HPDE6-E6E7 (cell line): ENCODE data around the gene CEP104.

Experiments
- DNase-seq: peaks from one replicate; pipeline ENCODE4 v3.0.0; 2011; ENCODE audit warnings: missing footprints; ENCODE audit errors: extremely low spot score

CEP104 gene

DNA sequence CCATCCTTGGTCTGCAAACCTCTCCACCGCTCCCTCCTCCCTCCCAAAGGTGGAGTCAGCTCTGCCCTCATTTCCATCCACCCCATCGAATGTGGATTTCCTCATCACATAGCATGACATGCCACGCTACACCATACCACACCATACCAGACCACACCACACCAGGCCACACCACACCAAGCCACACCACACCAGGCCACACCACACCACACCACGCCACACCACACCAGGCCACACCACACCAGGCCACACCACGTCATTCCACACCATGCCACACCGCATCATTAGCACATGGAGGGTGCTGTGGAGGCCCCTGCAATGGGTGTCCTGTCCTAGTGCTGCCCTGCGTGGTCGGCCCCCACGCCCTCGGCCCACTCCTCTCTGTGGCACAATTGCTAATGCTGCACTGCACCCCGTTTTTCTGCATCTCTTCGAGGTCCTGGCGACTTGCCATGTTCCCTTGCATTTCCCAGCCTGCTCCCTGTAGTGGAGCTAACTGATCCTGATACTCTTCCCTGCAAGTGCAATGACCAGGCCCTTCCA, 11.5 kb upstream of the CEP104 start:
- no peak for DNase-seq

DNA sequence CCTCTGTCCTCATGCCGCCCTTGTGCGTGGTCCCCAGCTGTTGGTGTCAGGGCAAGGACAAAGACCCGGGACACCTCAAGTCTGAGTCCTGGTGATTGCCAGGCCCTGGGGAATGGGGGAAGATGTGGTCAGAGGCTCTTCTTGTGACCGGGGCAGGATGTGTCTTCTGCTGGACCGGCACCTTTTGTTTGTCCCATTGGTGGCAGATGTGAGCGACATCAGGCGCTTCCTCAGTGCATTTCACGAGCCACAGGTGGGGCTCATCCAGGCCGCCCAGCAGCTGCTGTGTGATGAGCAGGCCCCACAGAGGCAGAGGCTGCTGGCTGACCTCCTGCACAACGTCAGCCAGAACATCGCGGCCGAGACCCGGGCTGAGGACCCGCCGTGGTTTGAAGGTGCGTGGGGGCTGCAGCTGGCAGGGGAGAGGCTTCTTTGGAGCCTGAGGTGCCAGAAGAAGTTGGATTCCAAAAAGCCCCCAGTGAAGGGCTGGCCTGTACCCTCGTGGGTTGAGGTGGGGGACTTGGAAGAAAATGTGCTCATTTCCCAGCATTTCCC, 8.7 kb upstream of the CEP104 start:
- no peak for DNase-seq

DNA sequence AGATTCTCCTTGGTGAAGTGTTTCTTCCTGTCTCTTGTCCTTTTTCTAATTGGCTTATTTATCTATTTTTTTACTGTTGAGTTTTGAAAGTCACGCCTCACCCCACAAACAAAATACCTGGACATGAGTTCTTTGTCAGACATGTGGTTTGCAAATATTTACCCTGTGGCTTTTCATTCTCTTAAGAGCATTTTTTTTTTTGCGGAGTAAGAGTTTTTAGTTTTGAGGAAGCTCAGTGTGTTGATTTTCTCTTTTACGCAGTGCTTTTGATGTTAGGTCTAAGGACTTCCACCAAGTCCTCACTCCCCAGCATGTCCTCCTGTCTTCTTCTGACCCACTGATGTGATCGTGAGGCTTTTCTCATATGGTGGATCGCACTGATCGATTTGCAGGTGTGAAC, 7.9 kb upstream of the CEP104 start:
- DNase-seq = no peak

DNA sequence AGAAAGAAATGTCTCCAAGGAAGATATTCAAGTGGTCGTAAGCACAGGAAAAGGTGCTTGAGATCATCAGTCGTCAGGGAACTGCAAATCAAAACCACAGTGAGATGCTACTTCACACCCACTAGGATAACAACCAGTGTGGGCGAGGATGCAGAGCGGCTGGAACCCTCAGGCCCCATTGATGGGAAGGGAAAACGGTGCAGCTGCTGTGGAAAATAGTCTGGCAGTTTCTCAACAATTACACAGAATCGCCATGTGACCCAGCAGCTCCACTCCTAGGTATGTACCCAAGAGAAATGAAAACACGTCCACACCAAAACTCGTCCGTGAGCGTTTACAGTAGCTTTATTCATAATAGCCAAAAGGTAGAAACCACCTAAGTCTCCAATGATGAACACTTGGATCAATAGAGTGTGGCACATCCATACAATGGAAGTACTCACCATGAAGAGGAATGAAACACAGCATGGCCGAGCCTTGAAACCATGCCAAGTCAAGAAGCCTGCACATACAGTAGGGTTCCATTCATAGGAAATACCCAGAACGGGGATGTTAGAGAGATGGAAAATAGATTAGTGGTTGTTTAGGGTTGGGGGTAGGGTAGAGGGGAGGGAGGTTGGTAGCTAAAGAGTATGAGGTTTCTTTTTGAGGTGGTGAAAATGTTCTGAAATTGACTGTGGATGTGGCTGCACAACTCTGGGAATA, 6.4 kb upstream of the CEP104 start:
- DNase-seq = no peak

DNA sequence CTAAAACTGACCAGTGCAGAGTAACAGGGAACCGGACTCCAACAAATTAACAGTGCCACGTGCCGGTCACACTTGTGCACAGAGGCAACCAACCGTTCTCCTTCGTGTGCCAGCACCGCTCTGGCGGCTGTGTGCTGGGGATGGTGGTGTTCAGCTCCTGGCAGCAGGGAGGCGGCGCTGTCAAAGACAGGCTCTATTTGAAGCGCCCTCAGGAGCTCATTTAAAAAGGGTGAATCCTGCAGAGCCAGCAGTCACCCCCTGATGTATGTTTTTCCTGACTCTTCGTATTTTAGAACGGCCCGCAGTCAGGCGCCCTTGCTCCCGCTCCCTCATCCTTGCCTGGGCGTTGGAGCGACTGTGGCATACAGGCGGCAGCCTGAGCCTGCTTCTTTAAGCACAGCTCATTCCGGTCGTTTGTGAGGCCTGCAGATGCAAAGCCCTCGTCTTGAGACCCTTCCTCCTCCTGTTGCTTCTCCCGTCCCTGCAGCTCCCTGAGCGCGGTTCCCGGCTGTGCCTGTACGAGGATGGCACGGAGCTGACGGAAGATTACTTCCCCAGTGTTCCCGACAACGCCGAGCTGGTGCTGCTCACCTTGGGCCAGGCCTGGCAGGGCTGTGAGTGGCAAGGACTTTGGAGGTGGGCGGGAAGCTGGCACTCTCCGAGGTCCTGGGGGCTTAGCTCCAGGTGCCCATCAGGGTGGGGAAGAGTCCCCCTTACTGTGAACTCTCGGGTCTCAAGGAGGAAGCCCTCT, 1.4 kb upstream of the CEP104 start:
- peak; percentile 39 for DNase-seq

DNA sequence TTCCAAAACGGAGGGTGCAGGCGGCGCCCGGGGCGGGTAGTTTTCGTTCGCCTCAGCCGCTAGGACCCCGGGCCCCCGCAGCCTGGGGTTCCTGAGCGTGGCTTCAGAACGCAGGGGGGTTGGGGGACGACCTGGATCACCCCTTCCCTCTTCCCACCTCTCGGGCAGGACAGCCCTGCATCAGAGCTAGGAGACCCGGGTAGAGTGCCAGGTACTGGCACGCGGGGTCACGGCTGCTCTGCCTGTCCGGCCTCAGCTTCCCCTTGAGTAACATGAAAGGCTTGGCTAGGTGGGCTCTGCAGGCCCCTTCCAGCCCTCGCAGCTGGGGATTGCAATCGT, 749 bp upstream of the CEP104 start:
- no peak for DNase-seq

DNA sequence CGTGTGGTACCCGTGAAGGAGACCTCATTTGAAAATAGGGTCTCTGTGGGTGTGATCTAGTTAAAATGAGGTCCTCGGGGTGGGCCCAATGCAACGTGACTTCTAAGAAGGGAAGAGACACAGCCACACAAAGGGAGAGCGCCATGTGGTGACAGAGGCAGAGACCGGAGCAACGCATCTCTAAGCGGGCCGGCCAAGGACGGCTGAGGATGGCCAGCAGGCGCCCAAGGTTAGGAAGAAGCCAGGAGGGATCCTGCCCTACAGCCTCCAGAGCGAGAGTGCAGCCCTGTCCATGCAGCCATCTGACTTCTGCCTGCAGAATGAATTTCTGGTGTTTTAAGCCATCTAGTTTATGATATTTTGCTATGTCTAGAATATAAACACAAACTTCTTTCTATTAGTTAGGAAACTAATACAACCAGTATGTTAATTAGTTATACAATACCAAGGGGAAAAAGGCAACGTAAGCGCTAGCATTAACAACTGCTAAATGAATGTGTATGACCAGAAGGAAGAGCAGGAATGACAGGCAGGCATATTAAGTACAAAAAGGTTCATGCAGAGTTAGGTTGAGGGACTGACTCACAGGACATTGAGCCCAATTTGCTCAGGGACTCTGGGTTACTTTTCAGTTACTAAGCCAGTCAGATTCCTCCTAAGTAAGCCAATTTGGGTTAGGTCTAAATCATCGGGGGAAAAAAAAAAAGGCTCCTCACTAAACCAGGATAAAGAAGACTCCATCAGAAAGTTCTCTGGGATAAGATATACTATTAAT, 4.1 kb downstream of the CEP104 start:
- no peak for DNase-seq

DNA sequence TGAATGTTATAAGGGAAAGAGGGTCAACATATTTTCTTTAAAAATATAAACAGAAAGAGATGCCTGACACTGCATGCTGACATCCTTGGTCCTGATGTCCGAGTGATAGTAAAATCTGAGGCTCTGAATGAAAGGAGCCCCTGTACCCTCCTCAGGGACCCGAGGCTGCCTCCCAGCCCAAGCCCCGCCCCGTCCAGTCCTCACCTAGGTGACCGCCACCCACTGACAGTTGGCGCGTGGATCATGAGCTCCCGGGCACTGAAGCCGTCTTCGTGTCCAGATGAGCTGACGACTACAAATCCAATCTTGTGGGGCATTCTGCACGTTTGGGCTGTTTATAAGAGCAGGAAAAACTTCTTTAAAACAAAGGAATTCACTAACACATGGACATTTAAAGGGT, 4.9 kb downstream of the CEP104 start:
- no peak for DNase-seq

DNA sequence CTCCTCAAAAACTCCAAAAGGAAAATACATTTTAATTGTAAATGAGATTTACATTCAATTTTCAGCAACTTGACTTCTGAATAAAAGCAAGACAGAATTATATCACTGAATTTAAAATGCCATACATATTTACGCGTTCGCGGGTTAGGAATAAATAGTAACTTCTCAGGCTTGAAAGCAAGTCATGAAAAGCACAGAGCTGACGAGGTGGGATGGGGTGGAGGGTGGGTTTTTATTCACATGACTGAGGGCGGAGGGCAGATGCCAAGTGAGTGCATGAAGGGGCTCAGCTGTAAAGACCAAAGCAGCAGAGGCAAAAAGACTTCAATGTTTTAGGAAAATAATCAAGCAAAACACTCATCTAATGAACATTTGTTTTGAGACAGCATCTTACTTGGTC, 5.7 kb downstream of the CEP104 start:
- no peak for DNase-seq

DNA sequence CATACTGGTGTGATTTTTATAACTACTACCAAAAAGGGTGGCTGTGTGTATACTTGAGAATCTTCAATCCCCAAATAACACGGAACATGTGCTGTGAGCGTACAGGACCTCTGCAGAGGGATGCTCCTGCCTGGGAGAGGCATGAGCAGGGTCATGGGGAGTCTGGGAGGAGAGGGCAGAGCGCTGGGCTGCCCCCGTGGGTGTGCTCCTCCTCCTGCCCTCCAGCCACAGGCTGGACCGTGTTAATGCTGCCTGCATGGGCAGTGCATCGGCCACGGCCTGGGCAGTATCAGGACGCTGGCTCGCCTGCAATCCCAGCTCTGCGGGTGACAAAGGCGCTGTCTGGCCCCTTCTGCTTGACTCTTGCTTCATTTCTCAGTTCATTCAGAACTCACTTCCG, 6.2 kb downstream of the CEP104 start:
- DNase-seq = no peak

DNA sequence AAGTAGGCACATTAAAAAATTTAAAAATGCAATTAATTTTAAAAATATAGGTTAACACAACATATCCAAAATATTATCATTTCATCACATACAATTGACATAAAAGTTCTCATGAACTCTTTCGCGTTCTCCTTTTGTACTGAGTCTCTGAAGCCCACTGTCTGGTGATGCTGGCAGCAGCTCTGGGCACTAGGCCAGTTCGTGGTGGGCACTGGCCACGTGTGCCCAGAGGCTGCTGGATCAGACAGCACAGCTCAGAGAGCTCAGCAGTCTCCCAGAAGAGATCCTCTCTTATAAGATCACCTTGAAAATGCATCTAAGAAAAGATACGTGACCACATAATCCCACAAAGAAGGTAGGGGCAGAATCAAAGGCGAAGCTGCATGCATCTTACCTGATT, 9.9 kb downstream of the CEP104 start:
- no peak for DNase-seq

DNA sequence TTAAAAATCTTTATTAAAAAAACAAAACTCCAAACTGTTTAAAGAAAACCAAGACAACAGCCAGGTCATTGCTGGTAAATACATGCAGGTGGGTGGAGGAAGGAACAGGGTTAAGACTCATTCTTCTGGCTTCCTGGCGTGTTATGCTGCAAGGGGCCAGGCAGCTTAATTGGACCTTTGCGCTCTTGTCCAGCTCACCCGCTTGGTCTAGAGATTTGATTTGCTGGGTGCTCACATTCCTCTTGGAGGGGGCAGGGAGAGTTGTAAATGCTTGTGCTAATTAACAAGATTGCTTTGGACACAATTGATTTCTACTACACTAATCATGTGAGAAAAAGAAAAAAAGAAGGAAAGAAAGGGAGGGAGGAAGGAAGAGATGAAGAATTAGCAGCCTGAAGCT, 10.5 kb downstream of the CEP104 start:
- no peak for DNase-seq

DNA sequence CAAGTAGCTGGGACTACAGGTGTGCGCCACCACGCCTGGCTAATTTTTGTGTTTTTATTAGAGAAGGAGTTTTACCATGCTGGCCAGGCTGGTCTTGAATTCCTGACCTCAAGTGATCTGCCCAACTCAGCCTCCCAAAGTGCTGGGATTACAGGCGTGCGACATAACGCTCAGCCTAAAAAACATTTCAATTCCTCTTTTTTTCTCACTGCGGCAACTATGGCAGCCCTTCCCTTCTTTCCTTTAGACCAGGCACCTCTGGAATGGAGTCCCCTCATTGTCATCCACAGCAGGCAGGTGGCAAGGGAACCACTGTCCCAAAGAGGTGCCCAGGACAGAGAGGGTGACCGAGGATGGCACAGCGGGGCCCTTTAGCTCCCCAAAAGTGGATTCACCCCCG, 14.1 kb downstream of the CEP104 start:
- no peak for DNase-seq

DNA sequence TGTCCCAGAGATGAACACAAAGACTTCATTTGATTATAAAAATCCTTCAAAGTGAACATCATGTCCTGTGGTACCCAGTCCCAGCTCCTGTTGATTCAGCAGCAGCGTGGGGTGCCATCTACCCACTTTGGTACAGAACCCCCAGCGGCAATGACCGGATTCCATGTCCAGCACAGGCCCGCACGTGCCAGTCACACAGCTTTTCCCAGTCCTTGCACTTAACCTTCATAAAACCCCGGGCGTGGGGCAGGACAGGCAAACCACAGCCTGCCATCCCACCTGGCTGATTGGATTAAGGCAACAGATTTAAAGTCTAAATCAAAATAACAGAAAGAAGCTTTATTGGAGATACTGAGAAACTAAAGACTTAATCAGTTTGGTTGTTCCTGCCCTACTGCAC, 15.5 kb downstream of the CEP104 start:
- no peak for DNase-seq

DNA sequence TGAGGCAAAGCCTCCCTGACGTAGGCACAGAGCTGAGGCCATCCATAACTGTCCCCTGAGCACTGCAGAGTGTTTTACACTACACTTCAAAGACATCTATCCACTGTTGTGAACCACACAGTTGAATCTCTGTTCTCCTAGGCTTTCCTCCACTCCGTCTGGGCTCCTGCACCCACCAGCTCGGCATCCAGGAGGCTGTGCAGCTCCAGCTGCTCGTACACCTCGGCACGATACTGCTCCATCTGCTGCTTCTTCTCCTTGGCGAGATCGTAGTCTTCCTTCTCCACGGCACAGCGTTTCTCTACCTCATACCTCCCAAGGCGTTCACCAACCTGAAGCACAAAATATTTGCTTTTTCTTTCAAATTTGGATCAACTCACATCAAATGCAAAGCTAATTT, 18.2 kb downstream of the CEP104 start:
- DNase-seq = no peak

DNA sequence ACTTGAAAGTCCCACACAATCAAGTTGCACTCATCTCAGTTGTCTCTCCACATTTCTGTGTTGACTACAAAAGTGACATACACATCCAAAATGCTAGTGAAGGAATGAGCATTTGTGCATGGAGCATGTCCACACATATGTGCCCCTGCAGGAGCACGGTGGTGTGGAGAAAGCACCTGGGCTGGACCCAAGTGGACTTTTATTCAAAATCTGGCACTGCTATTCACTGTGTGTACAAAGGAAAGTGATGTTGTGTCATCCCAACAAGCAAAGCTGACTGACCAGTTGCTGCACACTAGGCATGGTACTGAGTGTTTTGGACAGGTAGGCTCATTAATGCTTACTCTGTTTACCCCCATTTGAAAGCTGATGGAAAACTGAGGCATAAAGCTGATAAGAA, 19.3 kb downstream of the CEP104 start:
- DNase-seq = no peak

DNA sequence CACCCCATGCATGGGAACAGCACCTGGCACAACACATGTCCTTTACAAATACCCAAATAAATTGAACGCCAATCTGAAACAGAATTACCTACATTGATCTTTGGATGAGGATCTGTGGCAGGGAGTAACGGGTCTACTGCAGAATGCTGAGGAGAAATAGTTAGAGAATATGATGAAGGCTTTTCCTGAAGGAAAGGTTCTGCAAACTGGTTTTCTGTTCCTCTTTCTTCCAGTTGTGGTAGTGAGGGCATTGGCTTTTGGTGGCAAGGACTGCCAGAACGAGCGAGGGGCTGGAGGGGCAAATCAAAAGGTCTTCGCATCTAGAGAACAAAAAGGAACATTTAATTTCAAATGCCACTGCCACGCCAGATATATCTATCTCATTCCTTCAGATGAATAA, 19.8 kb downstream of the CEP104 start:
- DNase-seq = no peak

DNA sequence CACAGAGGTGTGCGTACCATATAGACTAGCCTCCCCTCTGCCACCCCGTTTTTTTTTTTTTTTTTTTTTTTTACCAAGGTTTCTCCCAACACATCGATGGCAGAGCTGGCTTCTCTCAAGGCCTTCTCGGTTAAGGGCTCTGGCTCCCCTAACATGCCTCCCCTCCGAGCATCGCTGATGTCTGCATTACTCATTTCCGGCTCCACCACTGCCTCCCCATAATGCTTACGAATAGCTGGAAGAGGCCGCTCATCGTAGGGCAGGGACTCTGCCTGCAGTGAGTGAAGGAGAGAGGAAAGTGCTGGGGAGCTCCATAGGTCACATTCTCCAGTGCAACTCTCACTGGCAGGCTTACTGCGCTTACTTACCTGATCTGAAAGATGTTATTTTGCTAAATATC, 20.6 kb downstream of the CEP104 start:
- no peak for DNase-seq

DNA sequence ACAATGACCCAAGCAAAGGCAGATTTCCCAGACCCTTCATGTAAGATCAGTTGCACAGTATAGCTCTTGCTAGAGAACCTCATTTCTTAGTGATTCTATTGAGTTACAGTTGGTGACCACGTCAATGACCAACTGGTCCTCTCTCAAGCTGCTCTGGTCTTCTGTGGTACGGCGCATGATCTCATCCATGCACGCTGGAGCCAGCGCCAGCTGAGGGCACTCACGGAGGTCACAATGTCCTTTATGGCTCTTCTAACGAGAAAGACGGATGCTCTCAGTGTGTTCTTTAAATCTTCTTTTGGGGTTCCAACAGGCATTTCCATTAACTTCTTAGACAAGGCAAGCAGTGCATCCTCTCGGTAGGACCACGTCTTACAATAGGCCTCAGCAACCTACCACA, 22.3 kb downstream of the CEP104 start:
- no peak for DNase-seq

DNA sequence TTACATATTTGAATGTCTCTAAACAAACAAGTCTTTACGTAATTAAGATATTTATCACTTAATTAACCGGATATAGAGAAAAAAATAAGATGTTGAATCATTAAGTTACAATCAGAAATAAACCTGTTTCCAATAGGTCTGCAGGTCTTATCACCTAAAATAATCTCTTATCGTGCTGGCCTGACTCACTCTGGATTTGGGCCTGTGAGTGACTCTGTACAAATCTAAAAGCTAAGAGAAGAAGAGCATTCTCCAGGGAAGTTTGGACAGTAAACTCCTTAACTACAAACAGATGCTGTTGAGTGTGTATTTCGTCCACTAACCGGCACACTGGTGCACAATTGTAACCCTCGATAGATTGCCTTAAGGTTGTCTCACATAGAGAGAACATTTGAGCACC, 25.3 kb downstream of the CEP104 start:
- DNase-seq = no peak

DNA sequence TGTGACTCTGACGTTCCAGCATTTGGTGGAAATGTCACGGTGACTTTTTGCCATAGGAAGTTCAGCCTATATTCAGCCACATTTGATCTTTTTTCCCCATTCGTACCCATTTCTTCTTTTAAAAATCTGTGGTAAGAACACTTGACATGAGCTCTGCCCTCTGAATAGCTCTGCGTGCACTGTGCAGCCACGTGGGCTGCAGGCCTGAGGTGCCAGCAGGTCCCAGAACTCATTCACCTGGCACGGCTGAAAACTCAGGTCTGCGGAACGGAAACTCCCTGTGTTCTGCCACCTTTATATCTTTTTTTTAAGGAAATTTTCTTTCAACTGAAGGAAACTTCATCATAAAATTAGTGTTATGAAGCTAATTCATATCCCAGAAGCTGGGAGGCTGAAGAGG, 28.6 kb downstream of the CEP104 start:
- DNase-seq = no peak

DNA sequence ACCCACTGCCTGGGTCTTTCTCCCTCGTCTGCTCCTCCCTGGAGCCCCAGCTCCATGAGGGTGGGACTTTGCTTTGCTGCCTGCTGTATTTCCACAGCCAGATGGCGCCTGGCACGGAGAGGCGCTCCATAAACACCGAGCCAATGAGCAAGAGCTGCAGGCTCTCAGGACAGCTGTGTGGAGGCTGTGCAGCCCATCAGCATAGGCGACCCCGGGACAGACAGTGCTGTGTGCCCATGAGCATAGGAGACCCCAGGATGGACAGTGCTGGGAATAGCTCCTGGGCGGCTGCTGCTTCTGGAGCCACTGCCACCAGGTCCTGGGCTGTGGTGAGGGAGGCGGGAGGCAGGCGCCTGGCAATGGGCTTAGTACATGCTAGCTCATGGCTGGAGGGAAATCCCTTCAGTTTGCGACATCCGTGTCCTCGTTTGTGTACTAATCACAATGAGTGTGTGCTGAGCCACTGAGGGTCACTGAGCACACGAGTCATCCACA, 29.2 kb downstream of the CEP104 start:
- no peak for DNase-seq
